Left lobe of liver (tissue), 2 donors: ENCODE results near the gene TRIM26. TPM values are rescaled to one million over a fixed set of nuclear protein-coding genes. Genes with fewer than 3 reads are reported as not detected.
"Not testable (repeated sequence)": the region's sequence is repeated elsewhere in the genome, so short reads cannot be mapped to it uniquely, and the experiment has no call there.

Source experiments
- ATAC-seq: fragments of 200-7000 bp; cut with Tn5 transposase; one replicate; pipeline ENCODE4 v1.9.1; 2020; ENCODE audit warnings: mild to moderate bottlenecking, moderate library complexity
- DNase-seq: peaks from one replicate; pipeline ENCODE4 v3.0.0-alpha.2; 2020; ENCODE audit warnings: low spot score
- total RNA-seq: library from RNA; stranded (reverse); gene quantifications from one replicate; pipeline ENCODE4 v1.2.1, GENCODE V29; 2021
- donor health status: DM: no; HTN: no; CAD: no; lungs with moderate emphysema.
- donor health status: DM: no; HTN: yes; CAD: no.

TRIM26 gene
- total RNA-seq, 1 donor from 2014 or later, result 47.2 TPM

DNA sequence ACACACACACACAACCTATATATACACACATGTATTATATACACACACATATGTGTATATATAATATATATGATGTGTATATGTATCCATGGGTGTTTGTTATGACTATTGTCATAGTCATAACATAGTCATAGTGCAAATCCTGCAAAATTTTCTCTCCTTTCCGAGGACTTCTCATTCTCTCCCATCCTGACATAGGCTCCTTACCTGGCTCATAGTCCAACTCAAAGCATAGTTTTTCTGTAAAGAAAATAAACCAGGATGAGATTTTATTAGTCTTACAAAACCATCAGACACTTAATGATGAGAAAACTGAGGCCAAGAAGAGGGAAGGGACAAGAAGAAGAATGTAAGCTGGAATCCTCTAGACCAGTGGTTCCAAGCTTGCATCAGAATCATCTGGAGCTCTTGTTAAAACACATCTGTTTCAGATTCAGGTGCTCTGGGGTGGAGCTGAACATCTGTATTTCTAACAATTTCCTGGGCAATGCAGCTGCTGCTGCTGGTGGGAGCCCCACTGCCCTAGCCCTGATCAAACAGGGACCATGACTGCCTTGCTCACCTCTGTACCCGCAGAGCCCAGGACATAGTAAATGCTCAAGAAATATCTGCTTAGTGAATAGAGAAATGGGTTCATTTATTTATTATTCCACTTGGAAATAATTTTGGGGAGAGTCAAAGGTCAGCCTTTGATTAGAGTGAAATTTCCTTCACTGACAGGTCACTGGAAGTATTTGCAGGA lies 57.5 kb downstream of the TRIM26 start:
- DNase-seq (no peak), ATAC-seq (no peak)

DNA sequence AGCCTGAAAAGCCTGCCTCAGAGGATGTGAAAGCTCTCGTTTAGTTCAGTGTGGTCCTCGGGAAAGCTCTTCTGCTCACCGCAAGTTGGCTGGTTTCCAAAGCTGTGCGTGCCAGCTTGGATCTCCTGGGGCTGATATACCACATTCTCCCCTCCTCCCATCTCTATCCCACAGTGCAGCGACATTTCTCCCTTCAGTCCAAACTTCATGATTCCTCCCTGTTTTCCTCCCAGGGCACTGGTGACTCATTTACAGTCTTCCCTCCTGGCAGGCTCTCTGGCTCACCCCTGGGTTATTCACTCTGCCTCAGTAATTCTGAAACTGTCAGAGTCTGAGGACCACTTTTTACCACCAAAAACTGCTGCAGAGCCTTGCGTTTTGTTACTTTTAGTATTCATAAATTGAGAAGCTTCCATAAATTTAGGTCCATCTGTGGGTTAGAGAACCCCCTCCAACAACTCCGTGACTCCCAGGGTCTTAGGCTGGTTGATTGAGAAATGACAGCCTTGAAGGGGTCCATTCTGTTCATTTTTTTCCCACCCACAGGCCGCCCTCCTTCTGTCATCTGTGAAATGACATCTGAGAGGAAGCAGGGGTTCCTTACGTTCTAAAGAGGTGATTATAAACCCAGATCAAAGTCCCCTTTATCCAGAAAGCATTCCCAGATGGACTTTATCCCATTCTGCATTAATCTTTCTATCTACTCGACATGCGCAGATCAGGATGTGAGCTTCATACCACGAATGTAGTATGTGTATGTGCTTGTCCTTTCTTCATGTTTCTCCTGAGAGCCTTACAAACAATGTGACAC lies 58.3 kb downstream of the TRIM26 start:
- peak; percentile 62 for ATAC-seq
- no peak for DNase-seq

DNA sequence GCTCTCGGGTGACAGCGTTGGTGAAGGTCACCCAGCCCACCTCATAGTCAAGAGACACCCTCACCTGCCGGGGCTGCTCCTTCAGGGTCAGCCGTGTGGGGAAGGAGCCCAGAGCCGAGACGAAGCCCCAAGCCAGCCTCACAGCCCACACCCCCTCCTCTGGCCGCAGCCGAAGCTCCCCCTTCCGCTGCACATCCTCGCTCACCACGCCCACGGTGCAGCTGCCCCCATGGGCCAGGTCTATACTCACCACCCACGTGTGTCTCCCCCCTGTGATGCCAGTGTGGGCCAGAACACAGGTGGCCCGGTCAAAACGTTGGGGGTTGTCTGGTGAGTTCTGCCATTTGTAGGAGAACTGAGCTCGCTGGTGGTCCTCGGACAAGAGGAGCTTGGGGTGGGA lies 59.1 kb downstream of the TRIM26 start:
- ATAC-seq, result no peak
- no peak for DNase-seq

DNA sequence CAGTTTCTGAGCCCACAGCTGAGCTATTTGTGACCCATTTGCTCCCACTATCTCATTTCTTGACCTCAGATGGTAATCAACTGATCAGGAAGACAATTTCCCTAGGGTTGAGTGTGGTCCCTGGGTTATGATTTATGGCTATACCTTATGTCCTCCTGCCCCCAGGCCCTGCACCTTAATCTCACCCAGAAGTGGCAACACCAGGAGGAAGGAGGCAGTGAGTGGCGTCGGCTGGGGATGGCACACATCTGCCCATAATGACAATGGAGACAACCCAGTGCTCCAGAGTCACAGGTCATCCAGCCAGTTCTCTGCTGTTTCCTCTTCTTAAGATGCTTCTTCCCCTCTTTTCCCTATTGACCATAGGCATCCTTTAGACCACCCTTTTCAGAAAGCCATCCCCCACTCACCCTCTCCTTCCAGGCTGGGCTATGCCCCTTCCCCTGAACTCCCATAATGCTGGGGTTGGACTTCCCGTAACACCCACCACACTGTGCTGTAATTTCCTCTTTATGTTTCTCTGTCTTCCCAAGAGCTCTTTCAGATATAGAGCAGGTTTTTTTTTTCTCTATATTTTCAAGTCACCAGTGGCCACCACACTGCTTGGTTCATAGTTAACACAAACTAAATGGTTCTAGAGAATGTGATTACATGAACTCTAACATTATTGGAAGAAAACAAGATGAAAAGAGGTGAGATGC lies 60.1 kb downstream of the TRIM26 start:
- ATAC-seq, result no peak
- no peak for DNase-seq

DNA sequence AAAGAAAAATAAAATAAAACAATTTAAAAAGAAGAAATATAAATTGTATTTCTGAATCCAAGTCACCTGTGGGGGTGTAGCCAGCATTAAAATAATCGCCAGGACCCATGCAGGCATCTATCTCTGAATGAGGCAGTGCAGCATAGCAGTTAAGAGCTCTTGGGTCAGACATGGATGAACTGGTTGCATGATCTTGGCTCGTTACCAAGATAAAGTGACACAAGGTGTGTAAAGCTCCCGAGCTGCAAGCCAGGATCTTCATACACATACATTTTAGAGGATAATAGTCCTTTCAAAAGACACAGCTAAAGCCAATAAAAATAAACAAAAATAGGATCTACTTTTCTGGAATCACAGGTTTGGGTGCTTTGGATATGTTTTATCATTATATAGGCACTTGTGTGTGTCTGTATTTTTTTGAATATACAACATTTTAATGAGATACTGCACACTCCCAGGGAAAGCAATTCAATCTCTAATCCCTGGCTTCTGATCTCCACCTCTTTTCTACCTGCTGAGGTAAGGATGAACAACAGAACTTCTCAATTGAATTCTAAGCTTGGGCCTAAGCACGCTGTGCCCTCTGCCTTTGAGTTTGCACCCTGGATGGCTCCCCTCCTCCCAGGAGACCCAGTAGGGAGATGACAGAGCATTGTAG lies 61.1 kb downstream of the TRIM26 start:
- DNase-seq (no peak), ATAC-seq (peak; percentile 59)

DNA sequence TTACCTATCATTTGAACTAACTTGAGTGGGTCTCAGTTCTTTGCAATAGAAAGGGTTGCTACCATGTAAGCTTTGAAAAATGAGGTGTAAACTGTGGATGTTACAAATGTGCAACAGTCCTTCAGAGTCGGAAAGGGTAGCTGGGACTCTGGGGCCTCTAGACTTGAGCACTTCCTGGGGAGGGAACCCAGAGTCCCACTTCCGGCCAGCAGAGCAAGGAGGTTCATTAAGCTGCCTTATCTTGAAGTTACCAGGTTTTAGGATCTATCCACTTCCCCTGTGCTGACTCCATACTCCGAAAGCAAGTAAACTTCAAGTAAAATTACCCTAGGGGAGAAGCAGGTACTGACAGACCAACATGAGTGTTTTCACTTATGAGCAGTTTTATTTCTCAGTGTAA lies 61.6 kb downstream of the TRIM26 start:
- DNase-seq (no peak), ATAC-seq (no peak)

DNA sequence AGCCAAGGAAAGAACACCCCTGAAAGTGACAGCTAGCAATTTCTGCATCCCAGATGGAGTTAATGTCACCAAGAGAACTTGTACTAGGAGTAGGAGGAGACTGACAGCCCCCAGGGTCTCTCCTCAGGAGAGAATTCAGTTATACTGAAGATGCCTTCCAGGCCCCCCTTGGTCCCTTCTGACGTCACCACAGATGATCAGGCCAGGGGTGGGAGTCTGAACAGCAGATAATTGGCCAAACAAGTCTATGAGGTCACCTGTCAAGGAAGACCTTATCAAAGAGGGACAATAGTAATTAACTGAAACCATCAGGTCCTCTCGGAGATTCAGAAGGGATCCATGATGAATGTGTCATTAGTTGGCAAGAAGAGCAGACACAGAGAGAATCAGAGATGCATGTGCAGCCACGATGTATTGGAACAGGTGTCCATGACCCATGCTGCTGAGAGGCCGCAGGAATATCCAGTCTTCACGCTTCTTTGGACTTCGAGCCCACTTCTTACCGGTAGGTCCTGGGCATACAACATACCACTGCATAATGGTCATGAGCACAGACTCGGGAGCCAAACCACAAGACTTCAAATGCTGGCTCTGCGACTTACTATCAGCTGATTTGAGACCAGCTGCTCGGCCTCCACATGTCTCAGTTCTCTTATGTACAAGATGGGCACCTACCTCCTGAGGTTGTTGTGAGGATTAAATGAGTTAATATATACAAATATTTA lies 62.4 kb downstream of the TRIM26 start:
- no peak for ATAC-seq
- no peak for DNase-seq

DNA sequence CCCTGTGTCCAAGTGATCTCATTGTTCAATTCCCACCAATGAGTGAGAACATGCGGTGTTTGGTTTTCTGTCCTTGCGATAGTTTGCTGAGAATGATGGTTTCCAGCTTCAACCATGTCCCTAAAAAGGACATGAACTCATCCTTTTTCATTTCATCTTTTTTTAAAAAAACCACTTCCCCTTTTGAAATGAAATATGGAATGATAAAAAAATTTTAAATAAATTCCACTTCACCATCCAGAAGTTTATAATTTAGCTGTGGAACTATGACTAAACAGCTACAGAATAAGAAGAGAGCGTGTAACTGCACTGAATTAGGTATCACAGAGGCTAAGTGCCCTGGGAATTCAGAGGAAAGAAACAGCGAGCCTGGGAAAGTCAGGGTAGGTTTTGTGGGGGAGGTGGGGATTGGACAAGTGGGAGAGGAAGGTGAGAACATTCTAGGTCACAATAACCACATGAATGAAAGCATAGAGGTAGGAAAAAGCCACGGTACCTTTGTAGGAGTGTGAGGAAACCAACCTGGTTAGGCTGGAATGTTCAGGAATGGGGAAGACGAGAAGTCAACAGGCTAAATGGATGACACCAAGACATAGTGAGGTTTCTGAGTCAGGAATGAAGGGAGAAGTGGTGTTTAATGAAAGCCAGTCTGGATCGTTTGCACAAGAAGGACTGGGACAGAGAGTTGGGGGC lies 63.2 kb downstream of the TRIM26 start:
- no peak for ATAC-seq
- no peak for DNase-seq

DNA sequence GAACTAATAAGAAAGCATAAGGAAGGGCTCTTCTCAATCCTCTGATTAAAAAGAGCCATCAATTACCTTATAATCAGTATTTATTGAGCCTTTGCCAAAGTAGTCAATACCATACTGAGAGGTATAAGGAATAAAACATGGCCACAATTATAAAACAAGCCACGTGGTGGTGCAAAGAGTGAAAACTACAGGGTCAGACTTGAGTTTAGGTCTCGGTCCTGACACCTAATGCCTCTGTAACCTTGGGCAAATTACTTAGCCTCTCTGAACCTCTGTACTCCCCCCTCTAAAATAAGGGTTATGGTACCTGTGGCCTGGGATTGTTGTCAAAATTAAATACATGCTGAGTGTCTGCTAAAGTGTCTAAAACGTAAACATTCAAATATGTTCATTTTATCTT lies 64.0 kb downstream of the TRIM26 start:
- ATAC-seq, result peak; percentile 38
- DNase-seq, result no peak

DNA sequence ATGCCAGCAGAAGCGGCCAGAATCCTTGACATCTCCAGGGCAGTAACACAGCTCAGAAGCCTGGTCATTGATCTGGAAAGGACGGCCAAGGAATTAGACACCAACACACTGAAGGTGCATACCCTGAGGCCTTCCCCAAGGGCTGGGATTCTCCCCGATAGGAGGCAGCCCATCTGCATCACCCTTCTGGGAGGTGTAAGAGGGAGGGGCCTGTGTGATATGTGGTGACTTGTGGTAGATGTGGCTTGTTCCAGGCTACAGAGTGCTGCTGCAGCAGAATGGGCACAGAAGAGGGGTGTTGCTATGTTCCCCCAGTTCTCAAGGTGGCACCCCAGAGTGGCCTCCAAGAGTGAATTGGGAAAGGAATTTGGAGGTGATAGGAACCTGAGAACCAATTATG lies 66.1 kb downstream of the TRIM26 start:
- no peak for ATAC-seq
- no peak for DNase-seq

DNA sequence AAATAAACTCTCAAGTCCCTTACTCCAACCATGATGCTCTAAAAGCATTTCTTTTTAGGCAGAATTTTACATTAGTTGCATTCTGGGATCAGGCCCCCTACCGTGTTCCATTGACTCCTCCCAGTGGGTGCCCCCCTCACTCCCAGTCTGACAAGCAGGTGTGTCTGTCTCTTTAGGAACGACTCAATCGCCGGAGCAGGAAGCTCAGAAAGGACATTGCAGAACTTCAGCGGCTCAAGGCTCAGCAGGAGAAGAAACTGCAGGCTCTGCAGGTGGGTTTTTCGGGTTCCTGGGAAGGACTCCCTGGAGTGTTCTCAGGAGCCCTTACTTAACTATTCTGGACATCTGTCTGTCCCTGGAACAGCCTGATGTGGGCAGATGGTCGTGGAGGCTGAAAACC lies 67.4 kb downstream of the TRIM26 start:
- no peak for DNase-seq
- ATAC-seq, result no peak

DNA sequence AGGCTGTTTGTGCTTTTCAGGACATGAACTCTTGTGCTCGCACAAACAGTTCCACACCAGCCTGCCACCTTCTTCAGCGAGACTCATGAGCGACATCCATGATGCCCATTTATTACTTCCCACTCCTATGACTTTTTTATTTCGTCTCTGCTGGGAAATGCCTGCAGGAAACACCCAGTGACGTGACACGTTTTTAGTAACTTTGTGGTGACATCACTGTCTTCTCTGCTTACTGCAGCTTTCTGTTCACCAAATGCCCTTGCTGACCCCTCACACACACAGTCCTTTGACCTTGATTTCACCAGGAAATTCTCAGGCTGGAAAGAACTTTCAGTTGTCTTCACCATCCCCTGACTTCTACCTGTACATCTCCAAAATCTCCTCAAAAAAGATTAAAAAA lies 68.4 kb downstream of the TRIM26 start:
- no peak for DNase-seq
- ATAC-seq, result no peak

DNA sequence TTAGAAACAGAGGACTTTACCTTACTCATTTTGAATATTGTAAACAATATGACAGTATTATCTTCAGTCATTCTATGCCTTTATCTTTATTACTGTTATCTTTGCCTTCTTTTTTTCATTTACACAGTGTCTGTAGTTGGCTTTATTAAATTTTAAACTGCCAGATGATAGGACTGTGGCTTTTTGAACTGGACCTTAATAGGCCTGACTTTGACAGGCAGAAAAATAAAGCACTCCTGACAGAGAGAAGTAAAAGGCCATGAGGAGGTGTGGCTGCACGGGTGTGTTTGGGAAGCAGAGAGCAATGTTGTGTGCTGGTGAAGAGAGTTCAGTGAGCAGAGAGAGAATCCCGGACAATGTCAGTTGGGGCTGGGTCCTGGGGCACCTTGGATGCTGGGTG lies 69.4 kb downstream of the TRIM26 start:
- ATAC-seq (no peak), DNase-seq (no peak)

DNA sequence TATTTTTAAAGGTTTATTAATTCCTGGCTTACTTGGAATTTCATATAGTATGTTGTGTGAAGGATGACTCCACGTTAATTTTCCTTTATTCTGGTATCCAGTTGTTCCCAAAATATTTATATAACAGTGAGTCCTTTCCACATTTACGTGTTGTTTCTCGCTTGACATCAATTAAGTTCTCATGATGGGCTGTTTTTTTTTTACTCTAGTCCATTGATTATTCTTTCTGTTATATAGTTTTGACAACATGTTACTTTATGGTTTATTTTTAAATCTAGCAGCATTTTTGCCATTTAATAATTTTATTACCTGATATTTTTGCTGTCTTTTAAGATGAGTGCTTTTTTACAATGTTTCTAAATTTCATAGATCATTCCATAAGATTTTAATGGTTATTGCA lies 70.5 kb downstream of the TRIM26 start:
- DNase-seq (no peak), ATAC-seq (no peak)

DNA sequence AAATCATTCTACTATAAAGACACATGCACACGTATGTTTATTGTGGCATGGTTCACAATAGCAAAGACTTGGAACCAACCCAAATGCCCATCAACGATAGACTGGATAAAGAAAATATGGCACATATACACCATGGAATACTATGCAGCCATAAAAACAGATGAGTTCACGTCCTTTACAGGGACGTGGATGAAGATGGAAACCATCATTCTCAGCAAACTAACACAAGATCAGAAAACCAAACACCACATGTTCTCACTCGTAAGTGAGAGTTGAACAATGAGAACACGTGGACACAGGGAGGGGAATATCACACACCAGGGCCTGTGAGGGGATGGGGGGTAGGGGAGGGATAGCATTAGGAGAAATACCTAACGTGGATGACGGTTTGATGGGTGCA lies 73.0 kb downstream of the TRIM26 start:
- ATAC-seq, DNase-seq: not testable (repeated sequence)

DNA sequence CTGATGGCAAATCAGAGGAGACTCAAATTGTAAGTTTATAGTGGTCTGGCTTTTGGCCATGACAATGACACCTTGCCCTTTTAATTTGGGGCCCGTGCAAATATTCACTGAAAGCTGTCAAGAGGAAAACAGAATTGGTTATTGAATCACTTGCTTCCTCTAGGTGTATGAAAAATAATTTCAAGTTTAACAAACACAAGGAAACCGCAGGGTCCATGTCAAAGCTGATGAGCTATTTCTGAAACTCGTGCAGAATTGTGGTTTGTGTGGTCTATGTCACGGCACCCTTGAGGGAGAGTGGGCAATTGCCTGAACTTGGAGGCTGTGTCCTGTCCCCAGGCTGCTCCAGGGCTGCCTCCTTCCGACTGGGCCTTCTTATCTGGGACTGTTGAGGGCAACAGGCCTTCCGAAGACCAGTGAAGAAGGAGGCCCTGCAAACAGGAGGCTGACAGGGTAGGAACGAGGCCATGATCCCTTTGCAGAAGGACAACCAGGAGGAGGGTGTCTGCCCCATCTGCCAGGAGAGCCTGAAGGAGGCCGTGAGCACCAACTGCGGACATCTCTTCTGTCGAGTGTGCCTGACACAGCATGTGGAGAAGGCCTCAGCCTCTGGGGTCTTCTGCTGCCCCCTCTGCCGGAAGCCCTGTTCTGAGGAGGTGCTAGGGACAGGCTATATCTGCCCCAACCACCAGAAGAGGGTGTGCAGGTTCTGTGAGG lies 76.5 kb downstream of the TRIM26 start:
- DNase-seq, result no peak
- ATAC-seq, result no peak

DNA sequence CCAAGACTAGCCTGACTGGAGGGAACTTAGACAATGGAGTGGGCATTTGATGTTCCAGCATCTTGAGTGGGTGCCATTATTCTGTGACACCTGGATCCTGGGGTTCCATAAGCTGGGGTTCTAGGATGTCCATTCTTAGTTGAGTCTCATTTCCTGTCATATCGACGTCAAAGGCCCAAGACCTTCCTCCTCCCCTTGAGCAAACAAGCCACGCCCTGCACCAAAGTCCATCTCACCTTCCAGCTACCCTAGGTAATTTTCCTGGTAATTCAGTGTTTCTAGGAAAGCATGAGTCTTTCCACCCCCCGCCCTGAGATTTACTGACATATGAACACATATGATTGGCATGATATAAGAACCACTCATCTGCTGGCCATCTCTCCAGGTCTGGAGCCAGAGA lies 77.4 kb downstream of the TRIM26 start, which contains the start of gene TRIM40:
TSS of gene TRIM40 (plus strand) at position 384 of the 400 bp plus-strand sequence. CDS start 897 bp downstream, outside the sequence.
- no peak for ATAC-seq

DNA sequence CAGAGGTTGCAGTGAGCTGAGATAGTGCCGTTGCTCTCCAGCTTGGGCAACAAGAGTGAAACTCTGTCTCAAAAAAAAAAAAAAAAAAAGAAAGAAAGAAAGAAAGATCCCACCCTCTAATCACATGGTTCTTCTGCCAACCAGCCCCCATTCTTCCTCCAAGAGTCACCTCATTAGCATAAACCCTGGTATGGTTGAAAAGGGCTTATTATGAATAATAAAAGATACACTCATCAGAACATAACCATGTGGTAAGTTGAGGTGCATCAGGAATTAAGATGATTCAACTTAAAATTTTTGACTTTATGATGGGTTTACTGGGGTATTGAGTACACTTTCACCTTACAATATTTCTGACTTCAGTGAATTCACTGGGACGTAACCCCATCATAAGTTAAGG lies 78.1 kb downstream of the TRIM26 start:
- DNase-seq (no peak), ATAC-seq (no peak)

More for the DNA sequence above, 77.4 kb downstream of the TRIM26 start, which contains the start of gene TRIM40:
- no peak for DNase-seq
